ENCODE data around the gene FAM209B. TPM values are rescaled to one million over a fixed set of nuclear protein-coding genes. Genes with fewer than 3 reads are reported as not detected.

FAM209B gene
- total RNA-seq, 1 donor from 2014 or later = not detected

DNA sequence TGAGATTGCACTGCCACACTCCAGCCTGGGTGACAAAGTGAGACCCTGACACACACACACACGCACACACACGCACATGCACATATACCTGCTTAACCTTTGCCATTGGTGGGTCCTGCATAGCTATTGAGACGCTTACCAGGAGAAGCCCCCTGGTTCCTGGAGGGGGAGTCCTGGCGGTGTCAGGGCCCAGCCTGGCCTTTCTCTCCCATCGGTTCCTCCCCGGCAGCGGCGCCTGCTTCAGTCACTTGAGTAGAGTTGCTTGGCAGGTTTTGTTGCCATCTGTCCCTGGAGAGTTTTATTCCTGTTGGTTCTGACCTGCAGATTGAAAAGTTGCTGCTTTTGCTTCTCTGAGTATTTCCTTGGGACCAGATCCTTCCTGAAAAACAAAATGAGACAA lies 29.1 kb upstream of the FAM209B start:
- Histone ChIP-seq H3K9me3 (no peaks in the 10 kb centered on the region), H3K4me3 (no peak overlapping the region), H3K27ac (no peak overlapping the region), H3K36me3 (peaks cover 0 to 11% of the 10 kb centered on the region in 2 donors), H3K4me1 (no peaks in the 10 kb centered on the region), H3K27me3 (no peaks in the 10 kb centered on the region)
- intact Hi-C loops (cut with DNase I) = no loop called here
- TF ChIP-seq CTCF (IDR thresholded peaks at IDR 0.05) (no peak), POLR2A (IDR thresholded peaks at IDR 0.05) (no peak), POLR2AphosphoS5 (IDR thresholded peaks at IDR 0.05; ENCODE audit: insufficient read depth in 1 of 2, low read depth in 1 of 2) (no peak)
- DNase-seq (ENCODE audit: extremely low spot score in 2 of 2) = no peak

- Histone ChIP-seq H3K9me3 (no peaks in the 10 kb centered on the region), H3K4me3 (no peak overlapping the region), H3K36me3 (peaks cover 0 to 10% of the 10 kb centered on the region in 2 donors), H3K27me3 (no peaks in the 10 kb centered on the region), H3K27ac (no peak overlapping the region), H3K4me1 (no peaks in the 10 kb centered on the region)
- intact Hi-C loops (cut with DNase I) = no loop called here
- TF ChIP-seq POLR2A (IDR thresholded peaks at IDR 0.05) = no peak
- TF ChIP-seq CTCF (IDR thresholded peaks at IDR 0.05) = no peak
- no peak for TF ChIP-seq POLR2AphosphoS5 (IDR thresholded peaks at IDR 0.05; ENCODE audit: insufficient read depth in 1 of 2, low read depth in 1 of 2)
- DNase-seq (ENCODE audit: extremely low spot score in 2 of 2) = no peak
These were observed 28.6 kb upstream of the FAM209B start for GRCh38 chr20:56504373-56505005.

- no peaks in the 10 kb centered on the region for H3K4me1 ChIP-seq
- intact Hi-C loops (cut with DNase I) = no loop called here
- no peak overlapping the region for H3K27ac ChIP-seq
- H3K36me3 ChIP-seq = no peaks in the 10 kb centered on the region
- DNase-seq (ENCODE audit: extremely low spot score in 2 of 2) = no peak
- H3K4me3 ChIP-seq = no peak overlapping the region
- TF ChIP-seq POLR2A (IDR thresholded peaks at IDR 0.05) = no peak
- no peak for TF ChIP-seq POLR2AphosphoS5 (IDR thresholded peaks at IDR 0.05; ENCODE audit: insufficient read depth in 1 of 2, low read depth in 1 of 2)
- no peak for TF ChIP-seq CTCF (IDR thresholded peaks at IDR 0.05)
- no peaks in the 10 kb centered on the region for H3K27me3 ChIP-seq
- H3K9me3 ChIP-seq = no peaks in the 10 kb centered on the region
These were observed 26.9 kb upstream of the FAM209B start for GRCh38 chr20:56506103-56506502.

DNA sequence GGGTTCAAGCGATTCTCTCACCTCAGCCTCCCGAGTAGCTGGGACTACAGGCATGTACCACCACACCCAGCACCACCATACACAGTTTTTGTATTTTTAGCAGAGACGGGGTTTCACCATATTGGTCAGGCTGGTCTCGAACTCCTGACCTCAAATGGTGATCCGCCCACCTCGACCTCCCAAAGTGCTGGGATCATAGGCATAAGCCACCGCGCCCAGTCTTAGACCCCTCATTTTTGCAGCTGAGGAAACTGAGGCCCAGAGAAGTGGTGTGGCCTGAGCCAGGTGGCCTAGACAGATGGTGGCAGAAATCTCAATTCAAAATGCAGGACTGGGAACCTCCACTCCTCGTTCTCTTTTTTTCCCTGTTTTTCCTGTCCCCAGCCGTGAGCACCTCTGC lies 21.1 kb upstream of the FAM209B start:
- DNase-seq (ENCODE audit: extremely low spot score in 2 of 2) = no peak
- Histone ChIP-seq H3K9me3 (no peaks in the 10 kb centered on the region), H3K36me3 (peaks cover 0 to 21% of the 10 kb centered on the region in 2 donors), H3K4me1 (no peaks in the 10 kb centered on the region), H3K27ac (no peak overlapping the region), H3K27me3 (no peaks in the 10 kb centered on the region), H3K4me3 (no peak overlapping the region)
- TF ChIP-seq POLR2A (IDR thresholded peaks at IDR 0.05) = no peak
- TF ChIP-seq CTCF (IDR thresholded peaks at IDR 0.05) = no peak
- TF ChIP-seq POLR2AphosphoS5 (IDR thresholded peaks at IDR 0.05; ENCODE audit: insufficient read depth in 1 of 2, low read depth in 1 of 2) = no peak
- intact Hi-C loops (cut with DNase I) = no loop called here
